Neural cell (in vitro differentiated cells): Measurements from ENCODE around the gene ADAMTS6.

Experiments
- EP300 ChIP-seq: fragments of 450-650 bp; conservative IDR thresholded peaks from 2 replicates; pipeline ENCODE4 v1.6.1; 2014; ENCODE audit warnings: antibody characterized with exemption, mild to moderate bottlenecking, moderate library complexity; ENCODE audit not compliant: poor library complexity, severe bottlenecking
- EZH2 ChIP-seq: fragments of 200-600, 300-800 bp; shearing (Covaris generic), sonication (generic); IDR thresholded peaks from 2 replicates; pipeline ENCODE4 v1.6.1; 2014; ENCODE audit warnings: antibody characterized with exemption, low read length, borderline replicate concordance, mild to moderate bottlenecking; ENCODE audit not compliant: insufficient read depth, poor library complexity, severe bottlenecking
- TF ChIP-seq, protein P1 (sequence below): fragments of 450-650 bp; IDR thresholded peaks from 2 replicates; pipeline ENCODE4 v1.5.1; 2014; ENCODE audit warnings: antibody characterized with exemption, mild to moderate bottlenecking, moderate library complexity; ENCODE audit not compliant: poor library complexity, severe bottlenecking

- TF ChIP-seq, protein P1, sequence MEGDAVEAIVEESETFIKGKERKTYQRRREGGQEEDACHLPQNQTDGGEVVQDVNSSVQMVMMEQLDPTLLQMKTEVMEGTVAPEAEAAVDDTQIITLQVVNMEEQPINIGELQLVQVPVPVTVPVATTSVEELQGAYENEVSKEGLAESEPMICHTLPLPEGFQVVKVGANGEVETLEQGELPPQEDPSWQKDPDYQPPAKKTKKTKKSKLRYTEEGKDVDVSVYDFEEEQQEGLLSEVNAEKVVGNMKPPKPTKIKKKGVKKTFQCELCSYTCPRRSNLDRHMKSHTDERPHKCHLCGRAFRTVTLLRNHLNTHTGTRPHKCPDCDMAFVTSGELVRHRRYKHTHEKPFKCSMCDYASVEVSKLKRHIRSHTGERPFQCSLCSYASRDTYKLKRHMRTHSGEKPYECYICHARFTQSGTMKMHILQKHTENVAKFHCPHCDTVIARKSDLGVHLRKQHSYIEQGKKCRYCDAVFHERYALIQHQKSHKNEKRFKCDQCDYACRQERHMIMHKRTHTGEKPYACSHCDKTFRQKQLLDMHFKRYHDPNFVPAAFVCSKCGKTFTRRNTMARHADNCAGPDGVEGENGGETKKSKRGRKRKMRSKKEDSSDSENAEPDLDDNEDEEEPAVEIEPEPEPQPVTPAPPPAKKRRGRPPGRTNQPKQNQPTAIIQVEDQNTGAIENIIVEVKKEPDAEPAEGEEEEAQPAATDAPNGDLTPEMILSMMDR, result no peak
- TF ChIP-seq EP300 (no peak), EZH2 (no peak)
Observed at GRCh38 chr5:65141493-65141892, 340.2 kb downstream of the ADAMTS6 start.
